GM12865 (cell line): ENCODE results near the gene MIER1.
A peak's percentile ranks its signal among the peaks of the same experiment; 100 is the strongest.
"Not testable (repeated sequence)": the region's sequence is repeated elsewhere in the genome, so short reads cannot be mapped to it uniquely, and the experiment has no call there.

ENCODE experiments used
- DNase-seq: peaks from one replicate; pipeline ENCODE4 v3.0.0; 2010; ENCODE audit warnings: low read depth
- H3K4me3 ChIP-seq: 2 replicates; pipeline ENCODE4 v1.5.1; 2011; ENCODE audit warnings: mild to moderate bottlenecking, low read depth, low read length, control low read depth
- TF ChIP-seq, protein P1 (sequence below): IDR thresholded peaks from 2 replicates; pipeline ENCODE4 v1.5.1; 2011; ENCODE audit warnings: low read length, control low read depth, low read depth, inconsistent platforms; ENCODE audit not compliant: insufficient read depth; ENCODE audit errors: missing control alignments

MIER1 gene

DNA sequence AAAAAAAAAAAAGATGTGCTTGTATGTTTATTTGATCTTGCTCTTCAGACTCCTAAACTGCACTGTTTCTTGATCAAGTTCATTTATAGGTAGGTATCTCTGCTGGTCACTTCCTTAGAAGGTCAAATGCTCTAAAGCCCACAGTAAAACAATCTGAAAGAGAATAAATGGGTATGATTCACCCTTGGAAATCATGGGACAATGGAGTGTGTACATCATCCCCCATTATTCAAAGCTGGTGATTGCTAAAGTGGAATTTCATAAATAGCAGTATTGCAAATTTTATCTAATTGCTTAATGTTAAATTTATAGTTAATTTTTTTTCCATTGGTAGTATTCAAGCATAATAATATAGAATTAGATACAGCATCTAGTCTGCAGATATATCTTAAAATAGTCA lies 53.4 kb downstream of the MIER1 start:
- DNase-seq: no peak

DNA sequence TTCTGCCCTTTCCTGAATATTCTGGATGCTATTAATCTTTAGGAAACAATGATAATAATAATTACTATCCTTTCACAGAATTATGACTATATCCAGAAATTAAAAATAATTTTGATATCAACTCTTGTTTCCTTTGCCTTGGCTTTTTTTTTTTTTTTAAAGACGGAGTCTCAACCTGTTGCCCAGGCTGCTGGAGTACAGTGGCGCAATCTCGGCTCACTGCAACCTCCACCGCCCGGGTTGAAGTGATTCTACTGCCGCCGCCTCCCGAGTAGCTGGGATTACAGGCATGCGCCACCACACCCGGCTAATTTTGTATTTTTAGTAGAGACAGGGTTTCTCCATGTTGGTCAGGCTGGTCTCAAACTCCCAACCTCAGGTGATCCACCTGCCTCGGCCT lies 54.8 kb downstream of the MIER1 start:
- not testable (repeated sequence) for DNase-seq, H3K4me3 ChIP-seq

More for the DNA sequence above, 53.4 kb downstream of the MIER1 start:
- TF ChIP-seq, protein P1, sequence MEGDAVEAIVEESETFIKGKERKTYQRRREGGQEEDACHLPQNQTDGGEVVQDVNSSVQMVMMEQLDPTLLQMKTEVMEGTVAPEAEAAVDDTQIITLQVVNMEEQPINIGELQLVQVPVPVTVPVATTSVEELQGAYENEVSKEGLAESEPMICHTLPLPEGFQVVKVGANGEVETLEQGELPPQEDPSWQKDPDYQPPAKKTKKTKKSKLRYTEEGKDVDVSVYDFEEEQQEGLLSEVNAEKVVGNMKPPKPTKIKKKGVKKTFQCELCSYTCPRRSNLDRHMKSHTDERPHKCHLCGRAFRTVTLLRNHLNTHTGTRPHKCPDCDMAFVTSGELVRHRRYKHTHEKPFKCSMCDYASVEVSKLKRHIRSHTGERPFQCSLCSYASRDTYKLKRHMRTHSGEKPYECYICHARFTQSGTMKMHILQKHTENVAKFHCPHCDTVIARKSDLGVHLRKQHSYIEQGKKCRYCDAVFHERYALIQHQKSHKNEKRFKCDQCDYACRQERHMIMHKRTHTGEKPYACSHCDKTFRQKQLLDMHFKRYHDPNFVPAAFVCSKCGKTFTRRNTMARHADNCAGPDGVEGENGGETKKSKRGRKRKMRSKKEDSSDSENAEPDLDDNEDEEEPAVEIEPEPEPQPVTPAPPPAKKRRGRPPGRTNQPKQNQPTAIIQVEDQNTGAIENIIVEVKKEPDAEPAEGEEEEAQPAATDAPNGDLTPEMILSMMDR: no peak
- no peak overlapping the region for H3K4me3 ChIP-seq

DNA sequence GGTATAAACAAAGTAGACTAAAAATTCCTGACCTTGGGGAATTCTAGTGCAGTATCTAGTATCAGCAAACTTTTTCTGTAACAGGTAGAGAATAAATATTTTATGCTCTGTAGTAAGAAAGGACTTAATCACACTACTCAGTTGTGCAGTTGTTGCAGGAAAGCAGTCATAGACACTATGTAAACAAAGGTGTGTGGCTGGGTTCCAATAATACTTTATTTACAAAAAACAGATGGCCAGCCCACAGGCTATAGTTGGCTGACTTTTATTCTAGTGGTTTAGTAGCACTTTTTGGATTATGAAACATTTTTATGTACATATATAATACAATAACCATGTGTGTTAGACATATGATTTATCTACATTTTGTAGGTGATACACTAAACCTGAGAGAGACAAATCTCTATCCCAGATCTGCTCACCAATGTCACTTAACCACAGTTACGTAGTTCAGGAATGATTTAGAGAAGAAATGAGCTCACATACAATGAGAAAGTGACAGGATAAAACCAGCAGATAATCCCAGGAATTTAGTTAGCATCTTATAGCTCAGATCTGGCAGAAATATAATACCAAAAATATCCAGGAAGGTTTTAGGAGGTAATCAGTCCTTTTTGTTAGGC lies 56.1 kb downstream of the MIER1 start:
- TF ChIP-seq, protein P1: no peak
- DNase-seq: no peak
- no peak overlapping the region for H3K4me3 ChIP-seq

DNA sequence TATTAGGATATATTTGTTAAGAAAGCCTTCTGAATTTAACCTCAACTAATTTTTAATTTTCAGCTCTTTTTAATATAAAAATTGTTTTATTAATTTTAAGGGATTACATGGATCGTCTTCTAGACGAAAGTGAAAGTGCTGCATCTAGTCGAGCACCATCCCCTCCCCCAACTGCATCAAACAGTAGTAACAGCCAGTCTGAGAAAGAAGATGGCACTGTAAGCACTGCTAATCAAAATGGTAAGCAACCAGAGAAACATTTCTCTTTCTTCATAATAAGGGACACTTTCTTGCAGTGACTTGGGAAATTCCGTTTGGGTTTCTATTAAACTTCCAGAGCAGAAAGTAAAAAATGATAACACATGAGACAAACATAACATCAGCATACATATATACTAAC lies 56.9 kb downstream of the MIER1 start:
- TF ChIP-seq, protein P1: no peak
- DNase-seq: peak; percentile 36

GRCh38 chr1:66982561-66983260 lies 57.9 kb downstream of the MIER1 start:
- H3K4me3 ChIP-seq: no peak overlapping the region
- DNase-seq: no peak
- TF ChIP-seq, protein P1: no peak

More for the DNA sequence above, 56.9 kb downstream of the MIER1 start:
- no peak overlapping the region for H3K4me3 ChIP-seq

DNA sequence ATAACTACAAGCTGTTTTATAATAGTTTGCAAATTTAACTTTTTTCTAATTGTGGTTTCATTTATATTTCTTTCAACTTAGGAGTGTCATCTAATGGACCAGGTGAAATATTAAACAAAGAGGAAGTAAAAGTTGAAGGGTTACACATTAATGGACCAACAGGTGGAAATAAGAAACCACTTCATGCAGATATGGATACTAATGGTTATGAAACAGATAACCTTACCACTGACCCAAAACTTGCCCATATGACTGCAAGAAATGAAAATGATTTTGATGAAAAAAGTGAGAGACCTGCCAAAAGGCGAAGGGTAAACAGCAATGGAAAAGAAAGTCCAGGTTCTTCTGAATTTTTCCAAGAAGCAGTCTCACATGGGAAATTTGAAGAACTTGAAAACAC lies 59.7 kb downstream of the MIER1 start:
- TF ChIP-seq, protein P1: no peak
- no peak overlapping the region for H3K4me3 ChIP-seq
- DNase-seq: peak; percentile 60

GRCh38 chr1:66985835-66986234 lies 61.0 kb downstream of the MIER1 start:
- H3K4me3 ChIP-seq: no peak overlapping the region
- no peak for DNase-seq
- TF ChIP-seq, protein P1: no peak
